ENCODE data around the gene CCDC91. TPM values are rescaled to one million over a fixed set of nuclear protein-coding genes. Genes with fewer than 3 reads are reported as not detected.

Gene CCDC91
- total and polyA plus RNA-seq, 11 donors = 24.9 to 62.1 (median 51.8) TPM

GRCh38 chr12:28247806-28248205, 57.5 kb downstream of the CCDC91 start:
- ATAC-seq (no peak), DNase-seq (no peak)
- Histone ChIP-seq H3K36me3 (no peaks in the 10 kb centered on the region), H3K4me3 (no peak overlapping the region), H3K27ac (no peak overlapping the region), H3K4me1 (peaks cover 0 to 32% (median 10%) of the 10 kb centered on the region in 12 donors), H3K9me3 (no peaks in the 10 kb centered on the region), H3K27me3 (no peaks in the 10 kb centered on the region)
- WGBS, 4 donors = 82 to 90% (median 84%) methylated on average over 7 of the region's 7 CpGs
- intact Hi-C loops (cut with DNase I) = no loop called here
- TF ChIP-seq POLR2A (IDR thresholded peaks at IDR 0.05) (no peak), CTCF (IDR thresholded peaks at IDR 0.05) (no peak)

- H3K27me3 ChIP-seq = no peaks in the 10 kb centered on the region
- peaks cover 0 to 32% (median 10%) of the 10 kb centered on the region in 12 donors for H3K4me1 ChIP-seq
- intact Hi-C loops (cut with DNase I) = no loop called here
- H3K36me3 ChIP-seq = no peaks in the 10 kb centered on the region
- no peak overlapping the region for H3K27ac ChIP-seq
- H3K4me3 ChIP-seq = no peak overlapping the region
- no peak for TF ChIP-seq CTCF (IDR thresholded peaks at IDR 0.05)
- TF ChIP-seq POLR2A (IDR thresholded peaks at IDR 0.05) = no peak
- no peak for DNase-seq
- H3K9me3 ChIP-seq = no peaks in the 10 kb centered on the region
- ATAC-seq = no peak
Measured at GRCh38 chr12:28248555-28249145, 58.4 kb downstream of the CCDC91 start.

GRCh38 chr12:28253161-28253641, 62.9 kb downstream of the CCDC91 start:
- DNase-seq (no peak), ATAC-seq (no peak)
- intact Hi-C loops (cut with DNase I) = no loop called here
- no peak overlapping the region for H3K4me3 ChIP-seq
- no peaks in the 10 kb centered on the region for H3K27me3 ChIP-seq
- WGBS, 4 donors = 75 to 93% (median 88%) methylated on average over 3 of the region's 3 CpGs
- TF ChIP-seq CTCF (IDR thresholded peaks at IDR 0.05) = no peak
- no peak for TF ChIP-seq POLR2A (IDR thresholded peaks at IDR 0.05)
- no peak overlapping the region for H3K27ac ChIP-seq
- no peaks in the 10 kb centered on the region for H3K9me3 ChIP-seq
- H3K4me1 ChIP-seq = peaks cover 0 to 32% (median 10%) of the 10 kb centered on the region in 12 donors
- no peaks in the 10 kb centered on the region for H3K36me3 ChIP-seq

GRCh38 chr12:28257411-28257810, 67.2 kb downstream of the CCDC91 start:
- Histone ChIP-seq H3K4me3 (no peak overlapping the region), H3K36me3 (peaks cover 0 to 23% (median 8%) of the 10 kb centered on the region in 9 donors), H3K27me3 (no peaks in the 10 kb centered on the region), H3K9me3 (no peaks in the 10 kb centered on the region), H3K4me1 (no peaks in the 10 kb centered on the region), H3K27ac (no peak overlapping the region)
- no peak for ATAC-seq
- TF ChIP-seq POLR2A (IDR thresholded peaks at IDR 0.05) = no peak
- no peak for TF ChIP-seq CTCF (IDR thresholded peaks at IDR 0.05)
- no peak for DNase-seq
- intact Hi-C loops (cut with DNase I) = no loop called here
